Measurements from ENCODE around the gene TBC1D17.

Gene TBC1D17

DNA sequence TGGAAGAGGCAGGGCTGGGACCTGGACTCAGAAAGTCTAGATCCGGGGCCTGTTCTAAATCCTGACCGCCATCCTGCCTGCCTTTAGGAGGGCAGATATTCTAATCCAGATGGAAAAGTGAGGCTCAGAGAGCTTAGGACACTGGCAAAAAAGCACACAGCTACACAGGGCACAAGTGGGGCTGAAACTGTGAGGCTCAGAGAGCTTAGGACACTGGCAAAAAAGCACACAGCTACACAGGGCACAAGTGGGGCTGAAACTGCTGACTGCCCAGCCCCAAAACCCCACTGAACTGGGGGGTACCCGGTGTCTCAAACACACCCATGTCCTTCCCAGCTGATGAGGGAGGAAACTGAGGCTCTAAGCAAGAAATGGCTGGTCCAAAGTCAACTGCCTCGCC is 2.3 kb upstream of the TBC1D17 start:
- in situ Hi-C loops (cut with HindIII; ENCODE audit: low sequenced_read_pairs) = no loop called here

DNA sequence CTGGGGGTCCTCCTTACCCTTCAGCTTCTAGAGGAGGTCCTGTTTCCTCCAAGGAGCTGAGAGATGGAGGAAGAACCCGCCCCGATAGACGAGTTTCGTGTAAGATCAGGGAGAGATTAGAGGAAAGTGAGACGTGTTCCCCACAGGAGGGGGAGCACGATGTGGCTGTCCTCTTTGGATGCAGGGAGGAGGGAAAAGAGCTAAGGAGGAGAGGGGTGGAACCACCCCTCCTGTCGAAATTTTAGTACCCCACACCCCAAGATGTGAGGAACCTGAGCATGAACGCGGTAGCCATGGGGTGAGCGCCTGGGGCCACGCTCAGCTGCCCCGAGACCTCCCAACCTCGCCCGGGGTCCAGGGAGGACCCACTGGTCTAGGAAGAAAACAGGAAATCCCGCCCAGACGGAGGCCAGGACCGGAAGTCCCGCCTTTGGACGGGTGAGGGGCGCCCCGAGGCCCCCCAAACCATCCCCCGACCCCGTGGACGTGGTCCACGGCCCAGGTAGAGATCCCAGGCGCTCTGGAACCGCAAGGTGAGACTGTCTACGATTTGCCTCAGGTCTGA is 1.6 kb upstream of the TBC1D17 start:
- in situ Hi-C loops (cut with HindIII; ENCODE audit: low sequenced_read_pairs) = no loop called here

DNA sequence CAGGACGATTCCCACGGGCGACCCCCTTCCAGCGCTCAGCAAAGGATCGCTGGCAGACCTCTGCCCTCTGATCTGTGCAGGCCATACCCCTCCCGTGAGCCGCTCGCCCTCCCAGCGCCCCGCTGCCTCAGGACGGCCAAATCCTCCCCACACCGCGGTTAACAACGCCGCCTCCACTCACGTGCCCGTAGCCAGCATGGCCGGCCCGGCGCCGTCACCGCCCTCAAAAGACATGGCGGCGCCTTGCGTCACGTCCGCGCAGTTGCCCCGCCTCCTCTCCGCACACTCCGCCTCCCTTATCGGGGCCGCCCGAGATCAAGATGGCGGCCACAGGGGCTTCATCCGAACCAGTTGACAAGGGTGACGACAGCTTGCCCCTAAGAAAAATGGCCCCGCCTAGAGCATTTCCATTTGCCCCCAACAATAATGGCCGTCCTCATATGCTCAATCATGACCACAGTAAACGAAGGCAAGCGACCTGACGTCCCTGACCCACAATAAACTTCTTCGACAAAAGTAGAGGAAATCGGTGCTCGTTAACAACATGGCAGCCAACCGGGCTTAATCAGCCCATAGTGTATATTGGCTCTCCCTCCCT is 981 bp upstream of the TBC1D17 start:
- in situ Hi-C loops (cut with HindIII; ENCODE audit: low sequenced_read_pairs) = no loop called here

DNA sequence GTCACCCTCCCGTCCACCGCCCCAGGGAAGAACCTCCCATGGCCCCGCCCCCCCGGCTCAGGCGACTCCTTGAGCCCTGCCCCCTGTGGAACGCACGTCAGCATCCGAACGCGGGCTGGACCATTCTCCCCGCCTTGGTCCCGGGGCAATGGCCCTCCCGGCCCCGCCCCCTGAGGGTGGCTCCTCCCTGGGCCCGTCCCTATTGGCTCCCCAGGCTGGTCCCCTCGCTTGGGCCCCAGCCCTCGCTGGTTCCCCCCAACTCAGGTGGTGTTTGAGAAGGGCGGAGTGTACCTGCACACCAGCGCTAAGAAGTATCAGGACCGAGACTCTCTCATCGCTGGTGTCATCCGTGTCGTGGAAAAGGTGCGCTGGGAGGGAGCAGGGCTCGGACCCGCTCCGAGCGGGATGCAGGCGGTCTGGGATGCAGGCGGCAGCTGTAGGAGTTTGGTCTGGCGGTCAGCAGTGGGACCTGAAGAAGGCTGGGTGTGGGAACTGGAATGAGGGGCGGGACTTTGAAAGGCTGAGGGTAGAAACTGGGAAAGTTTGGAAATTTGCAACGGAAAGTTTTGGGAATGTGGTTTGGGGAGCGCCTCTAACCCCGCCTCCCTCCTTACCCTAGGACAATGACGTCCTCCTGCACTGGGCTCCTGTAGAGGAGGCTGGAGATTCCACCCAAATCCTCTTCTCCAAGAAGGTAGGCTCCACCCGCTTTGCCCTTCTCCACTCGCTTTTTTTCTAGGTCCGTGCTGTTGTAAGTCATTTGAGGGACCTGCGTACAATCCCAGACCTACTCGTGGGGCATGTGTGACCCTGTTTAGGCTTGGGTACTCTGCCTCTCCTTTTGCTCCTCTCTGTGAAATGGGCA is 609 bp downstream of the TBC1D17 start:
- in situ Hi-C loops (cut with HindIII; ENCODE audit: low sequenced_read_pairs) = no loop called here

DNA sequence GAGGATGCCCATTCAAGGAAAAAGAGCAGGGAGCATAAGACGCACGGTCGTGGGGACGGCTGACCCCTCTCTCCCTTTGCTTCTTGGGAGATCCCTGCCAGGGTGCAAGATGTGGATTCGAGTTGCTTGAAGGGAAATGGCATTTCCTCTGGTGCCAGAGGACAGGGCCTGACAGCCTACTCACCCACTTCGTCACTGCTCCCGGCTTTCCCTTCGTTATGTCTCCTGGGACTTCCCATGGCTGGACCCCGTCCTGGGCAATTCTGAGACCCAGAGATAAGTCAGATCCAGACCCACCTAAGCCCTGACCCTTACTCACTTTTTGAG is 1.2 kb downstream of the TBC1D17 start:
- in situ Hi-C loops (cut with HindIII; ENCODE audit: low sequenced_read_pairs) = no loop called here

DNA sequence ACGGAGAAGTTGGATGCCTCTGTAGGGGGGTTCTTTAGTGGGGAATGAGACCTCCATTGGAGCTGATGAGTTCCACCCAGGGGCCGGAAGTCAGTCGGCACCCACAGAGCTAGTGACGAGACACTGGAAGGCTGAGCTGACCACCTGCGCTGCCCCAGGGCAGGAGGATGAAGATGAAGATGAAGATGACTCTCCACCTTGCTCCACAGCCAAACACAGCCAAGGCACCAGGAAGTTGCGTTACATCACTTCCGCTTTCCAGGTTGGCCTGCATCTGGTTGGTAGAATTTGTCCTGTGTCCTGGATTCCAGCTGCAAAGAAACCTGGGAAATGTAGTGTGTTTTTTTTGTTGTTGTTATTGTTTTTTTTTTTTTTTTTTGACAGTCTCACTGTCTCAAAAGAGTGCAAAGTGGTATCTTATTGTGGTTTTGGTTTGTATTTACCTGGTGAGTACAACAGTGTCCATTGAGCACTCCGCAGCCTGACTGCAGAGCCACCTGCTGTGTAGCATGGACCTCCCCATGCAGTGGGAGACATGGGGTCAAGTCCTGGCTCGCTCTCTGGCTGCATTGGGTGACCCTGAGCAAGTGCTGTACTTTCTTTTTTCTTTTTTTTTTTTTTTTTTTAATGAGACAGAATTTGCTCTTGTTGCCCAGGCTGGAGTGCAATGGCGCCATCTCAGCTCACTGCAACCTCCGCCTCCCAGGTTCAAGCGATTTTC is 1.9 kb downstream of the TBC1D17 start:
- in situ Hi-C loops (cut with HindIII; ENCODE audit: low sequenced_read_pairs) = no loop called here

DNA sequence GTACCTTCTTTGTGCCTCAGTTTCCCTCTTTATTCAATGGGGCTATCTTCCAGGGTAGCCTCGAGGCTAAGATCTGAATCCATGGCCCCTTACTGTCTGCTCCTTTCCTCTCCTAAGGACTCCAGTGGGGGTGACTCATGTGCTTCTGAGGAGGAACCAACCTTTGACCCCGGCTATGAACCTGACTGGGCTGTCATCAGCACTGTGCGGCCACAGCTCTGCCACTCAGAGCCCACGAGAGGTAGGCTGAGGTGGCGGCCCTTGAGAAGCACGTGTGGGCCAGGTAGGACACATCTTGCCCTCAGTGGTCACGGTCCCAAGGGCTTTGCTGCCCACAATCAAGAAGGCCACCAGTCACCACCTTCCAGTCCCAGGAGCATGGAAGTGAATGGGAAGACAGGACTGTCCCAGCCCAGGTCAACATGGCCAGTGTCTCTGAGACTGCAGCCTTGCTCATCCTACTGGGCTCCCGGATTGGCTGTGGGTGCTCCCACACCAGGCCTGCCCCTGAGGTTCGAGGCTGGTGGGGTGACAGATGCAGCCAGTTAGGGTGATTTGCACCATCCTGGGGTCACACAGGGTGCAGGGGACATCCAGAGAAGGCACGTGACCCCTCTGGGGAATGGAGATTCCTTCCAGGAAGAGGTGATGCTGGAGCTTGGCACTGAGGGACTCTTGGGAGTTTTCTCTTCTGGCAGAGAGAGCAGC is 2.8 kb downstream of the TBC1D17 start:
- in situ Hi-C loops (cut with HindIII; ENCODE audit: low sequenced_read_pairs) = no loop called here

DNA sequence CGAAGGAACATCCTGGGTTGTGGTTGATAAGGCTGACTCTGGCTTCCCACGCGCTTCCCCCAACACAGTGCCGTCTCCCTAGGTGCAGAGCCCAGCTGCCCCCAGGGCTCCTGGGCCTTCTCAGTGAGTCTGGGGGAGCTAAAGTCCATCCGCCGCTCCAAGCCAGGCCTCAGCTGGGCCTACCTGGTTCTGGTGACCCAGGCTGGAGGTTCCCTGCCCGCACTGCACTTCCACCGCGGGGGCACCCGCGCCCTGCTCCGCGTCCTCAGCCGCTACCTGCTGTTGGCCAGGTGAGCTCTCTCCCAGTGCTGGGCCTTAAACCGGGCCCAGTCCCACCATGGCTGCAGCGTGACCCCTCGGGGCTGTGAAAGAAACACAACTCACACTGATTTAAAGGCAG is 3.7 kb downstream of the TBC1D17 start:
- in situ Hi-C loops (cut with HindIII; ENCODE audit: low sequenced_read_pairs) = no loop called here

DNA sequence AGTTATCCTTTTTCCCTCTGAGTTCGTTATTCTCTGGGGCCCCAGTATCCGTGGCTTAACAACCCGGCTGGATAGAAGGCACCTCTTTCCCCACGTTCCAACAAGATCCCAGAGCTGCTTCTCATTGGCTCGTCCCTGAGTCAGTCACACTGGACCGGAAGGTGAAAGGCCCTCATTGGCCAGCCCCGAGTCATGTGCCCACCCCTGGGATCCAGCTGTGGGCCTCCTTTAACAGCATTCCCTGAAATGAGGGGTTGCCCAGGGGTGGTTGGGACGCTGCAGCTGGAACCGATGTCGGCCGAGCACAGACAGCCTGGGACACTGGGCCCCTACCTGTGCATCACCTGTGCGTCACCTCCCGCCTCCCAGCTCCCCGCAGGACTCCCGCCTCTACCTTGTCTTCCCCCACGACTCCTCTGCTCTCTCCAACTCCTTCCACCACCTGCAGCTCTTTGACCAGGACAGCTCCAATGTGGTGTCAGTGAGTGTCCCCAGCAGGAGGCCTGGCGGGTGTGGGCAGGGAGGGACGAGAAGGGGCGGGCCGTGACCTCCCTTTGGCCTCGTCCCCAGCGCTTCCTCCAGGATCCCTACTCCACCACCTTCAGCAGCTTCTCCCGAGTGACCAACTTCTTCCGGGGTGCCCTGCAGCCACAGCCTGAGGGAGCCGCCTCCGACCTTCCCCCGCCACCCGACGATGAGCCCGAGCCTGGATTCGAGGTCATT is 4.3 kb downstream of the TBC1D17 start:
- in situ Hi-C loops (cut with HindIII; ENCODE audit: low sequenced_read_pairs) = no loop called here

DNA sequence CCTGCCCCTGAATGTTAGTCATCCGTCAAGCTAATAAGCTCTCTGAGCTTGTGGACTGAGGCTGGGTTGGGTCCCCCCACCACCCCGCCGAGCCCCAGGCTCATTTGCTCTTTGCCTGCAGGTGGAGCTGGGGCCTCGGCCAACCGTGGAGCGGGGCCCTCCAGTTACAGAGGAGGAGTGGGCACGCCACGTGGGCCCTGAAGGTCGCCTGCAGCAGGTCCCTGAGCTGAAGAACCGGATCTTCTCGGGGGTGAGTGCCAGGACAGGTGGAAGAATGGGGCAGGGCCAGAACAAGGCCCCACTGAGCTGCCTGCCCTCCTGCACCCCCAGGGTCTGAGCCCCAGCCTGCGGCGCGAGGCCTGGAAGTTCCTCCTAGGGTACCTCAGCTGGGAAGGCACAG is 5.1 kb downstream of the TBC1D17 start:
- in situ Hi-C loops (cut with HindIII; ENCODE audit: low sequenced_read_pairs) = no loop called here

DNA sequence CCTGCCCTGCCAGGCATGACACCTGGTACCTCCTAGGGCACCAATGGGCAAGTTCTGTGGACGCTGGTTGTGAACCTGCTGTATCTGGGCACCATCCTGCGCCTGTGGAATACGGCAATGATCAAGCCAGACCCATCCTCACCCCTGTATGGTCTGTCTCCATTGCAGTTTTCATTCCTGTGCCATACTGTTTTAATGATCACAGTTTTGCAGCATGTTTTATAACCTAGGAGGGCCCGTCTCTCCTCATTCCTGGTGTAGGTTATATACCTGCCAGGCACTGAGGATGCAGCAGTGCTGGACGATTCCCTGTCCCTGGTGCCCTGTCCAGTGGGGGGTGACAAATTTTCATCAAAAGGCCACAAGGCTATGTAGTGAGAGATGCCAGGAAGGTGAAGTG is 5.6 kb downstream of the TBC1D17 start:
- in situ Hi-C loops (cut with HindIII; ENCODE audit: low sequenced_read_pairs) = no loop called here

DNA sequence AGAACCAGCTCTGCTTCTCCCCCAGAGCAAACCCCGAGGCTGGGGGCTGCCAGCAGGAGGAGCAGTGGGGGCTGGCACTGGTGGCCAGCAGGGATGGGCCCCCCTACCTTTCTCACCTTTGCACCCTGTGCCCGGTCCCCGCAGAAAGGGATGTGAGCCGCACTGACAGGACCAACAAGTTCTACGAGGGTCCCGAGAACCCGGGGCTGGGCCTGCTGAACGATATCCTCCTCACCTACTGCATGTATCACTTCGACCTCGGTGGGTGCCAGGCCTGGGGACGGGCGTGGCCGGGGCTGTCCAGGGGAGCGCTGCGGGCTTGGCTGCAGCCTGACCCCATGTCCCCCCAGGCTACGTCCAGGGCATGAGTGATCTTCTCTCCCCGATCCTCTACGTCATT is 6.6 kb downstream of the TBC1D17 start:
- in situ Hi-C loops (cut with HindIII; ENCODE audit: low sequenced_read_pairs) = no loop called here

DNA sequence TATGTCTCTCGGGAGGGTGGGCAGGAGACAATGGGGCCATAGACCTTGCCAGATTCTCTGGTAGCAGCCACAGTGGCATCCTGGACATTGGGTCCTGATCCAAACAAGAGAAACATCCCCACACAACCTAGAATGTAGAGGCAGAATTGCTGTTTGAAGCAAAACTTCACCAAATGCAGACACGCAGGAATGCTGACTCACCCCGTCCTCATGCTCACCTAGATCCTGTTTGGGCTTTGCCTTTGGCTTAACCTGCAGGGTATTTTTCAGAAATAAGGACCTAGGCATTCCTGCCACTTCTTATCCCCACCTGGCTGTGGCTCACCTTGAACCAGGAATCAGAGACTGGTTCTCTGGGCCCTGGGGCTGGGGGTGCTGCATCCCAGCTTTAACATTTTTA is 7.3 kb downstream of the TBC1D17 start:
- in situ Hi-C loops (cut with HindIII; ENCODE audit: low sequenced_read_pairs) = no loop called here

DNA sequence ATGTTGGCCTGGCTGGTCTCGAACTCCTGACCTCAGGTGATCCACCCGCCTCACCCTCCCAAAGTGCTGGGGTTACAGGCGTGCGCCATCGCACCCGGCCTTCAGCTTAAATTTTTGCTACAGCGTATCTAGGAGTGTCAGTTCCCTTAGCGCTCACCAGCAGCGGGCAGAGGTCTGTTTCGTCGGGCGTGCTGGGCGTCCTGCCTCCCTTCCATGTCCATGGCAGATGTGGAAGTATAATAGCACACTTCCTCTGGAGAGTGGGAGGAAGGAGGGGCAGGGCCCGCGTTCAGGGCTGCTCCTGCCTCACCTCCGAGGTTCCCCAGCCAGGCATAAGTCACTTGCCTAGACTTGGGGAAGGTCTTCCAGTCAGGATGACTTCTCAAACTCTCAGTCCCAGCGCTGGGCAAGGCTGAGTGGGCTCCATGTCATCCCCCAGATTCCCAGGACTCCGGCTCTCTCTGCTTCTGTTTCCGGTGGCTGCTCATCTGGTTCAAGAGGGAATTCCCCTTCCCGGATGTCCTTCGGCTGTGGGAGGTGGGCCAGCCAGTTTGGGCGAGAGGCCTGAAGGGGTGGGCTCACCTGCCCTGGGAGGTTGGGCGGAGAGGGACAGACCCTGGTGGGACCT is 9.6 kb downstream of the TBC1D17 start:
- in situ Hi-C loops (cut with HindIII; ENCODE audit: low sequenced_read_pairs) = no loop called here

DNA sequence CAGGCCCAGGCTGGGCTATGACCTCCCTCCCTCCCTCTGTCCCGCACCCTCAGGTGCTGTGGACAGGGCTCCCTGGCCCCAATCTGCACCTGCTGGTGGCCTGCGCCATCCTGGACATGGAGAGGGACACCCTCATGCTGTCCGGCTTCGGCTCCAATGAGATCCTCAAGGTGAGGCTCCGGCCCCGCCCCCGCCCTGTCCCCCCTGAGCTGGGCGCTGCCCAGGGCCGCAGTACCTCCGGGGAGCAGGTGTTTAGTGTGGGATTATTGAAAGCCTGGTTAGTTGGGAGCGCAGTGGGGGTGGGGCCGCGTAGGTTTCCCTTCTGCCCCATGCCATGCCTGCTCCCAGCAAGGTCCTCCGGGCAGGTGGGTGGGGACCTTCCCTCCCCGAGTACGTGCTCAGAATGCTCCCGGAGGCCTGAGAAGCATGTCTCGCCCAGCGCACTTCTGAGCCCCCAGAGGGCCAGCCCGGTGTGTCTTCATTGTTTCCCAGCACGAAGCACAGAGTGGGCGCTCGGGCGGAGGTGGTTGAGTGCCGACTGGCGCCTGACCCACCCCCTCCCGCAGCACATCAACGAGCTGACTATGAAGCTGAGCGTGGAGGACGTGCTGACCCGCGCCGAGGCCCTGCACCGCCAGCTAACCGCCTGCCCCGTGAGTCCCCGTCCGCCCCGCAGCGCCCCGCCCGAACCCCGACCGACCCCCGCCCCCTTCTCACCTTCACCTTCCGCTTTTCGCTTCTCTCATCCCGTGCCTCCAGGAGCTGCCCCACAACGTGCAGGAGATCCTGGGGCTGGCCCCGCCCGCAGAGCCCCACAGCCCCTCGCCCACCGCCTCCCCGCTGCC is 10.4 kb downstream of the TBC1D17 start:
- in situ Hi-C loops (cut with HindIII; ENCODE audit: low sequenced_read_pairs) = no loop called here

DNA sequence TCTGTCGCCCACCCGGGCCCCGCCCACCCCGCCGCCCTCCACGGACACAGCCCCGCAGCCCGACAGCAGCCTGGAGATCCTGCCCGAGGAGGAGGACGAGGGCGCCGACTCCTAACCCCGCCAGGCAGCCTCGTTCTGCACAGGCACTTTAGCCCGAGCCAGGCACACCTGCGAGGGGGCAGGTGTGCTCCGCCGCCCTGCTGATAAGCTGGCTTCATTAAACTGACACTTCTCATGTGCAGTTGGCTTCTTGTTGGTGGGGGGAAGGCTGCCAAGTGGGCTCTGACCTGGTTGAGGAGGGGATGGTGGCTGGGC is 11.0 kb downstream of the TBC1D17 start:
- in situ Hi-C loops (cut with HindIII; ENCODE audit: low sequenced_read_pairs) = no loop called here

DNA sequence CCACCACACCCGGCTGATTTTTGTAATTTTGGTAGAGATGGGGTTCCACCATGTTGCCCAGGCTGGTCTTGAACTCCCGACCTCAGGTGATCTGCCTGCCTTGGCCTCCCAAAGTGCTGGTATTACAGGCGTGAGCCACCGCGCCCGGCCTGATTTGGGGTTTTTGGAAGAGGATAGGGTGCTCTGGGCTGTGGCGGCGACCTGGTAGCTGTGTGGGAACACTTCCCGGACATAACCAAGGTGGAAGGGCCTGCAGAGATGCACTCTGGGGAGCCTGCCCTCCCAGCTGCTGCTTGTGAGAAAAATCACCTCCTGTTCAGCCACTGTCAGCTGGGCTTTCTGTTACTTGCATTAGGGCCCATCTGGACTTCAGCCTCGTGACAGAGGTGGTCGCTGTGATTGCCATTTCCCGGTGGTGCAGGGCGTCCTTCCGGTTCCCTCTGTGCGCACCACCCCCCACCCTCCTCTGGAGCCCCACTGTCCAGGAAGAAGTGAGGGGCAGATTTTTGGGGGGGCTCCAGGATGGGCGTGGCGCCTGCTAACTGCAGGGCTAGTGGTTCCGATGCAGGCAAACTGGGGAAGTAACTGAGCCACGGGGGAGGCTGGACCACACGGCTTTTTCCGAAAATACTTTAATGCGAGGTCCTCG is 11.7 kb downstream of the TBC1D17 start:
- in situ Hi-C loops (cut with HindIII; ENCODE audit: low sequenced_read_pairs) = no loop called here

DNA sequence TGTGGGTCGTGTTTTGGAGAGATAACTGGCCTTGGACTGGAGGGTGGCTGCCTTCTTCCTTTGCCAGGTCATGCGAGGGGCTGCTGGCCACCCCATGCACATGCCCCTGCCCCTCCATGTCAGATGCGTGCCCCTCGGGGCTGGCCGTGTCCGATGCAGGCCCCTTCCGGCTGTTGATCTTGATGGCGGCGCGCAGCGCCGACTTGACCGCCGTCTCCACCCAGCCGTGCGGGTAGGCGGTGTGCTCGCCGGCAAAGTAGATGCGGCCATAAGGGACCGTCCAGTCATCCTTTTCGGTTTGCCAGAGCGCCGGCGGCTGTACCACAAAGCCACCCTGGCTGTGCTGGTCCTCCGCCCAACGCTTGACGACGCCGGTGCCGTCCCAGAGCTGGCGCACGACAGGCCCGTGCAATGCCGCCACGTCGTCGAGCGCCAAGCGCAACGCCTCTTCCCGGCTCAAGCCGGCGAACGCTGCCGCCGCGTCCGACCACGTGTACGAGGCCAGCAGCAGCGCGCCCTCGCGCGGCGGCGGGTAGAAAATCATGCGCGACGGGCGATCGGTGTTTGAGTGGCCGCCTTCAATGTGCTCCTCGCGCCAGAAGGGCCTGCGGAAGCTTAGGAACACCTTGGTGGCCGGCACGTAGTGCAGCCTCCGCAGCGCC is 12.3 kb downstream of the TBC1D17 start:
- in situ Hi-C loops (cut with HindIII; ENCODE audit: low sequenced_read_pairs) = no loop called here
